Thymus (tissue), 11 donors: ENCODE results near the gene ARHGAP18. TPM values are rescaled to one million over a fixed set of nuclear protein-coding genes. Genes with fewer than 3 reads are reported as not detected.

Experiments used
- DNase-seq, 9 donors: peaks; one replicate each; pipeline ENCODE4 v3.0.0-alpha.2; 2013; ENCODE audit warnings: low spot score in 9 of 9, low read depth in 6 of 9, missing footprints in 1 of 9
- H3K27ac ChIP-seq, 2 donors: one replicate each; pipeline ENCODE4 v1.5.1; 2013; ENCODE audit warnings: control low read depth in 1 of 2, low read depth in 1 of 2, low read length in 1 of 2, mild to moderate bottlenecking in 1 of 2, moderate library complexity in 1 of 2
- H3K27me3 ChIP-seq, 2 donors: one replicate each; pipeline ENCODE4 v1.5.1; 2013; ENCODE audit warnings: low read length in 1 of 2; ENCODE audit not compliant: control insufficient read depth in 2 of 2, insufficient read depth in 1 of 2
- H3K36me3 ChIP-seq, 2 donors: one replicate each; pipeline ENCODE4 v1.5.1; 2013; ENCODE audit warnings: low read length in 1 of 2, mild to moderate bottlenecking in 1 of 2, moderate library complexity in 1 of 2; ENCODE audit not compliant: control insufficient read depth in 2 of 2, insufficient read depth in 2 of 2
- H3K4me1 ChIP-seq, 2 donors: one replicate each; pipeline ENCODE4 v1.5.1; 2013; ENCODE audit warnings: low read length in 2 of 2; ENCODE audit not compliant: control insufficient read depth in 2 of 2, insufficient read depth in 2 of 2
- H3K4me3 ChIP-seq, 2 donors: one replicate each; pipeline ENCODE4 v1.5.1; 2013; ENCODE audit warnings: low read length in 2 of 2, control low read depth in 1 of 2, mild to moderate bottlenecking in 1 of 2
- H3K9me3 ChIP-seq, 2 donors: one replicate each; pipeline ENCODE4 v1.5.1; 2013; ENCODE audit warnings: low read length in 1 of 2, mild to moderate bottlenecking in 1 of 2; ENCODE audit not compliant: control insufficient read depth in 2 of 2, insufficient read depth in 1 of 2
- WGBS: extraction: QIAGEN DNeasy Blood & Tissue Kit; methylation state at CpG from one replicate; pipeline ENCODE4 v1.1.7; 2013; 5-methylcytosine and 5-hydroxymethylcytosine counted together
- polyA plus RNA-seq: library from polyadenylated mRNA; stranded (reverse); fragments of 200-250 nt; gene quantifications from one replicate; pipeline ENCODE4 v1.2.3, GENCODE V29; 2013
- total RNA-seq: library from RNA; stranded (reverse); fragments of 120-200 nt; gene quantifications from one replicate; pipeline ENCODE4 v1.2.4, GENCODE V29; 2013
- donor health status: healthy.

ARHGAP18 gene
- total and polyA plus RNA-seq, 2 donors, result 8.2 to 11.8 TPM

- Histone ChIP-seq H3K4me1 (no peaks in the 10 kb centered on the region), H3K36me3 (no peaks in the 10 kb centered on the region), H3K27me3 (no peaks in the 10 kb centered on the region), H3K27ac (no peak overlapping the region), H3K4me3 (no peak overlapping the region), H3K9me3 (no peaks in the 10 kb centered on the region)
- no peak for DNase-seq
These were observed 97.5 kb downstream of the ARHGAP18 start for GRCh38 chr6:129612440-129612839.

- no peaks in the 10 kb centered on the region for H3K9me3 ChIP-seq
- no peak for DNase-seq
- H3K36me3 ChIP-seq, result no peaks in the 10 kb centered on the region
- no peaks in the 10 kb centered on the region for H3K4me1 ChIP-seq
- 95% methylated on average over 4 of the region's 4 CpGs for WGBS
- no peak overlapping the region for H3K27ac ChIP-seq
- H3K4me3 ChIP-seq, result no peak overlapping the region
- H3K27me3 ChIP-seq, result no peaks in the 10 kb centered on the region
These were observed 100.3 kb downstream of the ARHGAP18 start for GRCh38 chr6:129609635-129610034.

- no peaks in the 10 kb centered on the region for H3K9me3 ChIP-seq
- no peak overlapping the region for H3K27ac ChIP-seq
- WGBS, result 96% methylated on average over 3 of the region's 3 CpGs
- DNase-seq, result no peak
- no peak overlapping the region for H3K4me3 ChIP-seq
- no peaks in the 10 kb centered on the region for H3K36me3 ChIP-seq
- H3K27me3 ChIP-seq, result no peaks in the 10 kb centered on the region
- H3K4me1 ChIP-seq, result no peaks in the 10 kb centered on the region
These were observed 101.0 kb downstream of the ARHGAP18 start for GRCh38 chr6:129608886-129609537.

GRCh38 chr6:129607581-129608186 lies 102.3 kb downstream of the ARHGAP18 start:
- Histone ChIP-seq H3K9me3 (no peaks in the 10 kb centered on the region), H3K36me3 (no peaks in the 10 kb centered on the region), H3K27me3 (no peaks in the 10 kb centered on the region), H3K27ac (no peak overlapping the region), H3K4me3 (no peak overlapping the region), H3K4me1 (no peaks in the 10 kb centered on the region)
- 94% methylated on average over 6 of the region's 6 CpGs for WGBS
- DNase-seq, result no peak

GRCh38 chr6:129606664-129607063 lies 103.3 kb downstream of the ARHGAP18 start:
- no peaks in the 10 kb centered on the region for H3K4me1 ChIP-seq
- H3K27me3 ChIP-seq, result no peaks in the 10 kb centered on the region
- no peak overlapping the region for H3K27ac ChIP-seq
- no peaks in the 10 kb centered on the region for H3K36me3 ChIP-seq
- no peak for DNase-seq
- no peaks in the 10 kb centered on the region for H3K9me3 ChIP-seq
- no peak overlapping the region for H3K4me3 ChIP-seq
- WGBS, result 87% methylated on average over 5 of the region's 5 CpGs

- no peaks in the 10 kb centered on the region for H3K36me3 ChIP-seq
- no peaks in the 10 kb centered on the region for H3K27me3 ChIP-seq
- H3K4me3 ChIP-seq, result no peak overlapping the region
- H3K9me3 ChIP-seq, result no peaks in the 10 kb centered on the region
- H3K4me1 ChIP-seq, result no peaks in the 10 kb centered on the region
- DNase-seq, result no peak
- 94% methylated on average over 7 of the region's 7 CpGs for WGBS
- H3K27ac ChIP-seq, result no peak overlapping the region
These were observed 104.0 kb downstream of the ARHGAP18 start for GRCh38 chr6:129605967-129606366.

- no peak for DNase-seq
- WGBS, result 99% methylated on average over 1 of the region's 1 CpG
These were observed 104.9 kb downstream of the ARHGAP18 start for GRCh38 chr6:129605095-129605494.

DNA sequence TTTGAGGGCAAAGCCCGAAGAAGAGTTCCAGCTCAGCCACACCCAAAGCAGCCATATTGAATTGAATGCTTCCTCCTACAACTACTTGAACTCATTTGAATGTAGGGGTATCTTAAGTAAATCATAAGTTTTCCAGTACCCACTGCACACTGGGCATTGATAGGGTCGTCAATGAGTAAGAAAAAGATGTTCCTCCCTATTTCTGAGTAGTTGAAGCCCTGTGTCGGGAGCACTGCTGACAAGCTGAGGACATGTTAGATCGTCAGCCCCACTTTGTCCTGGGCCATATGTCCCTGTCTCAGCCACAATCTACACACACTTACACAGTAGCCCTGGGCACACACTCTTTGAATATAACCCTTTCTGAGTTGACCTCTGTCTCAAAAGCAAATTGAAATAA lies 105.7 kb downstream of the ARHGAP18 start:
- 99% methylated on average over 4 of the region's 4 CpGs for WGBS
- Histone ChIP-seq H3K27me3 (no peaks in the 10 kb centered on the region), H3K27ac (no peak overlapping the region), H3K36me3 (no peaks in the 10 kb centered on the region), H3K4me1 (no peaks in the 10 kb centered on the region), H3K4me3 (no peak overlapping the region), H3K9me3 (no peaks in the 10 kb centered on the region)
- no peak for DNase-seq

More at GRCh38 chr6:129605095-129605494, 104.9 kb downstream of the ARHGAP18 start:
- Histone ChIP-seq H3K27me3 (no peaks in the 10 kb centered on the region), H3K4me3 (no peak overlapping the region), H3K9me3 (no peaks in the 10 kb centered on the region), H3K27ac (no peak overlapping the region), H3K4me1 (no peaks in the 10 kb centered on the region), H3K36me3 (no peaks in the 10 kb centered on the region)

- Histone ChIP-seq H3K27me3 (no peaks in the 10 kb centered on the region), H3K9me3 (no peaks in the 10 kb centered on the region), H3K4me1 (no peaks in the 10 kb centered on the region), H3K4me3 (no peak overlapping the region), H3K36me3 (no peaks in the 10 kb centered on the region), H3K27ac (no peak overlapping the region)
- 98% methylated on average over 2 of the region's 2 CpGs for WGBS
- DNase-seq, result no peak
These were observed 106.2 kb downstream of the ARHGAP18 start for GRCh38 chr6:129603741-129604140.
